GM23338 (cell line): ENCODE data around the gene TAF1L. TPM values are rescaled to one million over a fixed set of nuclear protein-coding genes. Genes with fewer than 3 reads are reported as not detected.

ENCODE experiments used
- ATAC-seq: fragments of 200-7000 bp; cut with Tn5 transposase; 3 replicates; pipeline ENCODE4 v1.9.1; 2020
- DNase-seq: peaks from one replicate; pipeline ENCODE4 v3.0.0-alpha.2; 2015; ENCODE audit warnings: low spot score
- H2AFZ ChIP-seq: fragments of 200-600 bp; sonication (generic); 2 replicates; pipeline ENCODE4 v1.8.0; 2016; ENCODE audit warnings: antibody characterized with exemption, mild to moderate bottlenecking, moderate library complexity
- H3F3A ChIP-seq: fragments of 200-600 bp; sonication (generic); replicated peaks from 2 replicates; pipeline ENCODE4 v1.8.0; 2017; ENCODE audit warnings: antibody characterized with exemption, mixed run types, low read depth
- H3K27ac ChIP-seq: fragments of 200-600 bp; sonication (generic); 2 replicates; pipeline ENCODE4 v1.6.1; 2016; ENCODE audit warnings: low read depth
- H3K27me3 ChIP-seq: fragments of 200-600 bp; sonication (generic); 2 replicates; pipeline ENCODE4 v1.8.0; 2016; ENCODE audit warnings: mild to moderate bottlenecking, mixed run types, moderate library complexity; ENCODE audit not compliant: insufficient read depth
- H3K36me3 ChIP-seq: fragments of 200-600 bp; sonication (generic); 2 replicates; pipeline ENCODE4 v1.8.0; 2016; ENCODE audit warnings: mild to moderate bottlenecking; ENCODE audit not compliant: insufficient read depth
- H3K4me1 ChIP-seq: fragments of 200-600 bp; sonication (generic); 2 replicates; pipeline ENCODE4 v1.8.0; 2016; ENCODE audit warnings: mild to moderate bottlenecking, moderate library complexity; ENCODE audit not compliant: insufficient read depth
- H3K4me2 ChIP-seq: fragments of 200-600 bp; sonication (generic); 2 replicates; pipeline ENCODE4 v1.7.1; 2017; ENCODE audit warnings: mixed run types
- H3K4me3 ChIP-seq: fragments of 200-600 bp; sonication (generic); 2 replicates; pipeline ENCODE4 v1.6.1; 2016; ENCODE audit warnings: mixed run types
- H3K79me2 ChIP-seq: fragments of 200-600 bp; sonication (generic); replicated peaks from 2 replicates; pipeline ENCODE4 v1.8.0; 2017; ENCODE audit warnings: mild to moderate bottlenecking; ENCODE audit not compliant: insufficient read depth
- H3K9me2 ChIP-seq: fragments of 200-600 bp; sonication (generic); 2 replicates; pipeline ENCODE4 v1.8.0; 2017; ENCODE audit not compliant: insufficient read depth
- H4K20me1 ChIP-seq: fragments of 200-600 bp; sonication (generic); replicated peaks from 2 replicates; pipeline ENCODE4 v1.8.0; 2017; ENCODE audit warnings: mild to moderate bottlenecking; ENCODE audit not compliant: insufficient read depth
- H3K27ac Mint-ChIP-seq: 2 replicates; pipeline ENCODE4 v1.8.0; 2020; ENCODE audit warnings: inconsistent platforms, mild to moderate bottlenecking, moderate library complexity, mixed read lengths
- H3K27me3 Mint-ChIP-seq: 3 replicates; pipeline ENCODE4 v1.8.0; 2022; ENCODE audit warnings: low read depth, mild to moderate bottlenecking, moderate library complexity, mixed read lengths, inconsistent platforms; ENCODE audit not compliant: insufficient read depth, poor library complexity
- H3K36me3 Mint-ChIP-seq: 3 replicates; pipeline ENCODE4 v1.8.0; 2021; ENCODE audit warnings: low read depth, mild to moderate bottlenecking, inconsistent platforms, moderate library complexity, mixed read lengths
- H3K4me1 Mint-ChIP-seq: 3 replicates; pipeline ENCODE4 v1.8.0; 2020; ENCODE audit warnings: mild to moderate bottlenecking, inconsistent platforms, mixed read lengths
- H3K4me3 Mint-ChIP-seq: 3 replicates; pipeline ENCODE4 v1.8.0; 2021; ENCODE audit warnings: moderate library complexity, mild to moderate bottlenecking, inconsistent platforms, mixed read lengths
- H3K9me3 Mint-ChIP-seq: 3 replicates; pipeline ENCODE4 v1.8.0; 2020; ENCODE audit warnings: moderate library complexity, mild to moderate bottlenecking, inconsistent platforms, mixed read lengths
- CREB1 ChIP-seq: fragments of 250-450 bp; sonication (Bioruptor Pico); IDR thresholded peaks from 2 replicates; pipeline ENCODE4 v1.5.0; 2020; ENCODE audit warnings: low read depth, mild to moderate bottlenecking, moderate library complexity
- EZH2 ChIP-seq: fragments of 200-600 bp; sonication (generic); IDR thresholded peaks from one replicate; pipeline ENCODE4 v1.8.0; 2017; ENCODE audit warnings: antibody characterized with exemption, mild to moderate bottlenecking, low read depth; ENCODE audit not compliant: unreplicated experiment
- EZH2phosphoT487 ChIP-seq: fragments of 200-600 bp; sonication (generic); IDR thresholded peaks from one replicate; pipeline ENCODE4 v1.8.1; 2018; ENCODE audit warnings: antibody characterized with exemption; ENCODE audit not compliant: unreplicated experiment
- JUNB ChIP-seq: IDR thresholded peaks from one replicate; pipeline ENCODE4 v1.6.1; 2016; ENCODE audit warnings: antibody characterized with exemption; ENCODE audit not compliant: unreplicated experiment
- NANOG ChIP-seq: IDR thresholded peaks from 2 replicates; pipeline ENCODE4 v1.6.1; 2016; ENCODE audit warnings: antibody characterized with exemption, borderline replicate concordance
- POLR2AphosphoS5 ChIP-seq: IDR thresholded peaks from 2 replicates; pipeline ENCODE4 v1.6.1; 2016; ENCODE audit warnings: antibody characterized with exemption, low read depth
- STAT1 ChIP-seq: IDR thresholded peaks from one replicate; pipeline ENCODE4 v1.6.1; 2016; ENCODE audit warnings: antibody characterized with exemption; ENCODE audit not compliant: unreplicated experiment
- ZNF114 ChIP-seq: fragments of 250-450 bp; sonication (Bioruptor Pico); IDR thresholded peaks from 2 replicates; pipeline ENCODE4 v1.5.0; 2020; ENCODE audit warnings: mild to moderate bottlenecking, moderate library complexity
- ZNF331 ChIP-seq: fragments of 250-450 bp; sonication (Bioruptor Pico); IDR thresholded peaks from 2 replicates; pipeline ENCODE4 v1.5.0; 2020; ENCODE audit warnings: low read depth, mild to moderate bottlenecking, moderate library complexity
- ZNF462 ChIP-seq: fragments of 250-450 bp; sonication (Bioruptor Pico); IDR thresholded peaks from 2 replicates; pipeline ENCODE4 v1.5.0; 2020; ENCODE audit warnings: mild to moderate bottlenecking, moderate library complexity
- polyA plus RNA-seq: library from polyadenylated mRNA; unstranded; fragments of >200 nt; fragmentation: Nextera tagmentation; extraction: Ambion mirVana; gene quantifications from 2 replicates; pipeline ENCODE4 v1.2.1, GENCODE V29; 2016
- total RNA-seq: library from RNA; depleted of rRNA; stranded (reverse); fragments of >200 nt; shearing (Covaris generic); gene quantifications from 2 replicates; pipeline ENCODE4 v1.2.3, GENCODE V29; 2014
- TF ChIP-seq, protein P1 (sequence below): IDR thresholded peaks from 2 replicates; pipeline ENCODE4 v1.6.1; 2016; ENCODE audit warnings: antibody characterized with exemption
- TF ChIP-seq, protein P2 (sequence below), 2 experiments: fragments of 200-600 bp in 1 of 2; sonication (generic) in 1 of 2; conservative IDR thresholded peaks; 2 replicates each; pipeline versions ENCODE4 v1.5.1 to v1.6.1; 2016 to 2017; ENCODE audit warnings: antibody characterized with exemption in 2 of 2, low read depth in 2 of 2, mild to moderate bottlenecking in 2 of 2, moderate library complexity in 1 of 2

The TAF1L gene
- total and polyA plus RNA-seq, 2 experiments from 2014 or later, result 0.07 TPM; not detected in 1

DNA sequence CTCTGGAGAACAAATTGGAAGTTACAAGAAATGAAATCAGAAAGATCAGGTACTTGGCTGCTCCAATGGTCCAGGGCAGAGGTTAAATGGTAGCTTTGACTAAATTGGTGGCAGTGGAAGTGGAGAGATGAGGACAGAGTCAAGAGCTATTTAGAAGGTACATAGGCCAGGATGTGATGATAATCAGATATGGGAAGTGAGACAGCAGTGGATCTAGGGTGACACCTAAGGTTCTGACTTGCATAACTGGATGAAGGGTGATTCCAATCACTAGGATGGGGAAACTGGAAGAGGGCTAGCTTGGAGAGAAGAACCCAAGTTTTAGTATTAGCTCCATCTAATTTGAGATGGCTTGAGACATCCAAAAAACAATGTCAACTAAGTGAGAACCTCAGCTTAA, 38.5 kb downstream of the TAF1L start (continued):
- TF ChIP-seq ZNF462, result no peak
- TF ChIP-seq NANOG, result no peak
- TF ChIP-seq, protein P1, sequence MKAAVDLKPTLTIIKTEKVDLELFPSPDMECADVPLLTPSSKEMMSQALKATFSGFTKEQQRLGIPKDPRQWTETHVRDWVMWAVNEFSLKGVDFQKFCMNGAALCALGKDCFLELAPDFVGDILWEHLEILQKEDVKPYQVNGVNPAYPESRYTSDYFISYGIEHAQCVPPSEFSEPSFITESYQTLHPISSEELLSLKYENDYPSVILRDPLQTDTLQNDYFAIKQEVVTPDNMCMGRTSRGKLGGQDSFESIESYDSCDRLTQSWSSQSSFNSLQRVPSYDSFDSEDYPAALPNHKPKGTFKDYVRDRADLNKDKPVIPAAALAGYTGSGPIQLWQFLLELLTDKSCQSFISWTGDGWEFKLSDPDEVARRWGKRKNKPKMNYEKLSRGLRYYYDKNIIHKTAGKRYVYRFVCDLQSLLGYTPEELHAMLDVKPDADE, result no peak
- TF ChIP-seq STAT1, result no peak
- no peak for TF ChIP-seq JUNB
- no peak for TF ChIP-seq ZNF114 (CRISPR knock-in tag)
- no peak for TF ChIP-seq EZH2

- Mint-ChIP-seq H3K36me3 (no peaks in the 10 kb centered on the region), H3K4me1 (no peaks in the 10 kb centered on the region), H3K27ac (no peak overlapping the region), H3K27me3 (no peaks in the 10 kb centered on the region), H3K9me3 (no peaks in the 10 kb centered on the region; the same call in 2 of the 3 replicates), H3K4me3 (no peak overlapping the region)
- H2AFZ ChIP-seq, result no peak overlapping the region
- no peaks in the 10 kb centered on the region for H3K36me3 ChIP-seq
- no peaks in the 10 kb centered on the region for H3F3A ChIP-seq
- no peaks in the 10 kb centered on the region for H3K4me1 ChIP-seq
- DNase-seq (no peak), ATAC-seq (no peak)
- no peak overlapping the region for H3K27ac ChIP-seq
- no peaks in the 10 kb centered on the region for H4K20me1 ChIP-seq
- H3K4me2 ChIP-seq, result no peak overlapping the region
- H3K79me2 ChIP-seq, result no peaks in the 10 kb centered on the region
- H3K4me3 ChIP-seq, result no peak overlapping the region
- no peaks in the 10 kb centered on the region for H3K27me3 ChIP-seq
- TF ChIP-seq POLR2AphosphoS5 (no peak), ZNF331 (CRISPR knock-in tag) (no peak), CREB1 (no peak), NANOG (no peak), EZH2phosphoT487 (no peak), STAT1 (no peak)
- TF ChIP-seq, protein P2, sequence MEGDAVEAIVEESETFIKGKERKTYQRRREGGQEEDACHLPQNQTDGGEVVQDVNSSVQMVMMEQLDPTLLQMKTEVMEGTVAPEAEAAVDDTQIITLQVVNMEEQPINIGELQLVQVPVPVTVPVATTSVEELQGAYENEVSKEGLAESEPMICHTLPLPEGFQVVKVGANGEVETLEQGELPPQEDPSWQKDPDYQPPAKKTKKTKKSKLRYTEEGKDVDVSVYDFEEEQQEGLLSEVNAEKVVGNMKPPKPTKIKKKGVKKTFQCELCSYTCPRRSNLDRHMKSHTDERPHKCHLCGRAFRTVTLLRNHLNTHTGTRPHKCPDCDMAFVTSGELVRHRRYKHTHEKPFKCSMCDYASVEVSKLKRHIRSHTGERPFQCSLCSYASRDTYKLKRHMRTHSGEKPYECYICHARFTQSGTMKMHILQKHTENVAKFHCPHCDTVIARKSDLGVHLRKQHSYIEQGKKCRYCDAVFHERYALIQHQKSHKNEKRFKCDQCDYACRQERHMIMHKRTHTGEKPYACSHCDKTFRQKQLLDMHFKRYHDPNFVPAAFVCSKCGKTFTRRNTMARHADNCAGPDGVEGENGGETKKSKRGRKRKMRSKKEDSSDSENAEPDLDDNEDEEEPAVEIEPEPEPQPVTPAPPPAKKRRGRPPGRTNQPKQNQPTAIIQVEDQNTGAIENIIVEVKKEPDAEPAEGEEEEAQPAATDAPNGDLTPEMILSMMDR (conservative IDR thresholded peaks at IDR 0.05; ENCODE audit: low read depth in 2 of 2), result no peak
- peaks cover 9% of the 10 kb centered on the region; the same call in 1 of the 2 replicates for H3K9me2 ChIP-seq
Measured at GRCh38 chr9:32596096-32596865, 39.2 kb downstream of the TAF1L start.
